Measurements from ENCODE around the gene PACRG.

Gene PACRG

DNA sequence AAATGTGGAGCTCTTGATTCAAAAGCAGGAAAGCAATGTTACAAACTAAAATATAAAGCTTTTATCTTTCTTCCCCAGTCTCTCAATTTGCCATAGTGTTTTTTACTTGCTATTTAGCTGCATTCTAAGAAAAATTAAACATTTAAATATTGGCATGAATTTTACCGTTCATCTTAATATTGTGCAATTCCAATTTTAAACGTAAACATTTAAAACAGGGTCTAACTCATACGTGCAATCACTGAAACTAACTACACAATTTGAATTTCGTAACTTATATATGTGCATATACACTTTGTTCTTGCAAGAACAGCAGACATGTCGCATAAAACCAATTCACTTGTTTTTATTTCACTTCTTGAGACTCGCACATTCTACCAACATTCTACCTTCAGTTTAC is 405.9 kb downstream of the PACRG start:
- ChIA-PET POLR2A (no interaction called here), CTCF (interaction anchor here (1.1 kb wide), 1 partner anchor 31 kb away, joined by 3 read pairs; no protein-coding TSS in a partner anchor)
- H3K4me3 ChIP-seq (ENCODE audit: low read depth, low read length): no peak overlapping the region
- TF ChIP-seq, protein P1, sequence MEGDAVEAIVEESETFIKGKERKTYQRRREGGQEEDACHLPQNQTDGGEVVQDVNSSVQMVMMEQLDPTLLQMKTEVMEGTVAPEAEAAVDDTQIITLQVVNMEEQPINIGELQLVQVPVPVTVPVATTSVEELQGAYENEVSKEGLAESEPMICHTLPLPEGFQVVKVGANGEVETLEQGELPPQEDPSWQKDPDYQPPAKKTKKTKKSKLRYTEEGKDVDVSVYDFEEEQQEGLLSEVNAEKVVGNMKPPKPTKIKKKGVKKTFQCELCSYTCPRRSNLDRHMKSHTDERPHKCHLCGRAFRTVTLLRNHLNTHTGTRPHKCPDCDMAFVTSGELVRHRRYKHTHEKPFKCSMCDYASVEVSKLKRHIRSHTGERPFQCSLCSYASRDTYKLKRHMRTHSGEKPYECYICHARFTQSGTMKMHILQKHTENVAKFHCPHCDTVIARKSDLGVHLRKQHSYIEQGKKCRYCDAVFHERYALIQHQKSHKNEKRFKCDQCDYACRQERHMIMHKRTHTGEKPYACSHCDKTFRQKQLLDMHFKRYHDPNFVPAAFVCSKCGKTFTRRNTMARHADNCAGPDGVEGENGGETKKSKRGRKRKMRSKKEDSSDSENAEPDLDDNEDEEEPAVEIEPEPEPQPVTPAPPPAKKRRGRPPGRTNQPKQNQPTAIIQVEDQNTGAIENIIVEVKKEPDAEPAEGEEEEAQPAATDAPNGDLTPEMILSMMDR (IDR thresholded peaks at IDR 0.05; ENCODE audit: insufficient read depth, low read length, missing control alignments): no peak
- no peak for DNase-seq (ENCODE audit: low read depth, low spot score)

- POLR2A ChIA-PET: no interaction called here
- no peak overlapping the region for H3K4me3 ChIP-seq (ENCODE audit: low read depth, low read length)
- TF ChIP-seq, protein P1 (IDR thresholded peaks at IDR 0.05; ENCODE audit: insufficient read depth, low read length, missing control alignments): no peak
- CTCF ChIA-PET: no interaction called here
- no peak for DNase-seq (ENCODE audit: low read depth, low spot score)
These were observed 409.1 kb downstream of the PACRG start for GRCh38 chr6:163136681-163137397.

GRCh38 chr6:163137398-163137881 is 409.7 kb downstream of the PACRG start:
- no peak for DNase-seq (ENCODE audit: low read depth, low spot score)
- ChIA-PET CTCF (no interaction called here), POLR2A (no interaction called here)
- H3K4me3 ChIP-seq (ENCODE audit: low read depth, low read length): no peak overlapping the region
- TF ChIP-seq, protein P1 (IDR thresholded peaks at IDR 0.05; ENCODE audit: insufficient read depth, low read length, missing control alignments): no peak

- DNase-seq (ENCODE audit: low read depth, low spot score): no peak
- POLR2A ChIA-PET: no interaction called here
- TF ChIP-seq, protein P1 (IDR thresholded peaks at IDR 0.05; ENCODE audit: insufficient read depth, low read length, missing control alignments): no peak
These were observed 418.3 kb downstream of the PACRG start for GRCh38 chr6:163146036-163146435.

DNA sequence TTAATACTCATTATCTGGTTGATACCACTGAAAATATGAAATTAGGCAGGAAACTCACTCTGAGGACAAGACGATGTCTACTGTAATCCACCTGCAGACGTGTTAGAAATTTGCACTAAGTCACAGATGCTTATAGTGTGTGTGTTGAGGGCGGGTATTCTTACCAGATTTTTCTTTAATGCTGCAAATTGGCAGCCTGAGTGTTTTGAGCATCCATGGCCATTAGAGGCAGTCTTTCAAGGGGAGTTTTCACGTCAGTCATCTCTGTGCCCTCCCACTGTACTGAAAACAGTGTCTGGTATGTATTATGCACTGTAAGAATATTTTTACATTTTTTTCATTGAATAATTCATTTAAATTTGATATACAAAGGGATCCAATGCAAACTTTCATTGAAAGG is 420.2 kb downstream of the PACRG start:
- TF ChIP-seq, protein P1 (IDR thresholded peaks at IDR 0.05; ENCODE audit: insufficient read depth, low read length, missing control alignments): no peak
- ChIA-PET POLR2A (no interaction called here), CTCF (no interaction called here)
- no peak for DNase-seq (ENCODE audit: low read depth, low spot score)
- H3K4me3 ChIP-seq (ENCODE audit: low read depth, low read length): no peak overlapping the region

More at GRCh38 chr6:163146036-163146435, 418.3 kb downstream of the PACRG start:
- CTCF ChIA-PET: no interaction called here
- no peak overlapping the region for H3K4me3 ChIP-seq (ENCODE audit: low read depth, low read length)

DNA sequence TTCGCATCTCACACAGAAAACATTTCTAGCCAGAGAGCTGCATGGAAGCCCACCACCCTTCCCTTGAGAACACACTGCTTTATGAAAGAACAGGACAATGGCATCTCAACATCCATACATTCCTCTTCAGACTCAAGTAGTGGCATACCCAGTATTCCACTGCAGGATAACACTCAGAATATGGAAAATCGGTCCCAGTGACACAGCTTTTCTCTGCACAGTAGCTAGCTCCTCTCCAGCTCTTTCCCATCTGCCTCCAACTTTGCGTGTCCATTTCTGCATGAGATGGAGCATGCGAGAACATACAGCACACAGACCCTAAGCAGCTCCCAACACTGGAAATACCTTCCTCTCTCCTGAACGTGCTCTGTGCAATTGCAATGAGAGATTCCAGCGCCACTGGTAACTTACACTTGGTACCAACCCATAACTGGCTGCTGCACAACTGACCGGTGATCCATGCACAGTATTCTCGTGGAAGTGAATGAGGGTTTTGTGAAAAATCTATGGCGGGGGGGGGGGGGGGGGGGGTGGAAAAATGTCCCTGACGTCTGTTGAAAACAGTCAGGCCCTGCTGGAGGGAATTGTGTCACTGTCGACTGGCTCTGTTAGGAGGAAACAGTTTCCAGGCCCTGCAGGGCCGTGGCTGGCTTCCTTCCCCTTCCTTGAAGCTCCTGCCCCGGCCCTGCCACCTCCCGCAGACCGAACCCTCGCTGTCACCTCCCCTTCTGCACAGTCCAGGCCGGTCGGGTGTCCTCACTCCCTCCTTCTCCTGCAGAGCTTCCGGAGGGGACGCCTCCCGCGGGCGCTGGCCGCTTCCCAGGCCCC is 420.9 kb downstream of the PACRG start:
- CTCF ChIA-PET: no interaction called here
- DNase-seq (ENCODE audit: low read depth, low spot score): no peak
- POLR2A ChIA-PET: no interaction called here
- TF ChIP-seq, protein P1 (IDR thresholded peaks at IDR 0.05; ENCODE audit: insufficient read depth, low read length, missing control alignments): no peak
- no peak overlapping the region for H3K4me3 ChIP-seq (ENCODE audit: low read depth, low read length)

Data from AG04449 (cell line).